ENCODE measurements around the gene RELB. TPM values are rescaled to one million over a fixed set of nuclear protein-coding genes. Genes with fewer than 3 reads are reported as not detected.

RELB gene
- polyA plus RNA-seq, 1 donor from 2014 or later = 1.1 TPM

DNA sequence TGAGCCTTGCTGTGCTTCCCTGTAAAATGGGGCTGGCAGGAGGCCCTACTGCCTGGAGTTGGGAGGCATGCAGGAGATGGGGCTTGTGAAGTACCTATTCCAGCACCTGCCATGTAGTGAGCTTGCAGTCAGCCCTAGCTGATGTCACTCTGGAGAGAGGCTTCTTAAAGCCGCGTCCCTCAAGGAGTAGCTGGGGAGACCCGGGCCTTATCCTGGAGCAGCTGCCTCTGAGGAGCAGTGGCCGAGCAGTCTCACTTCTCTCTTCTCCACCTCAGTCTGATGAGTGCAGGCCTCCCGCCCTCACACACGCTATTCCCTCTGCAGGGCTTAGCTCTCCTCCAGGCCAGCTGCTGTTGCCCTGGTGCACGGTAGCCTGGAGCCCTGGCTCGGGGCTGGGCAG is 55.6 kb downstream of the RELB start:
- Histone ChIP-seq H4K20me1 (ENCODE audit: insufficient read depth) (no peaks in the 10 kb centered on the region), H3K36me3 (ENCODE audit: insufficient read depth, low read length) (no peaks in the 10 kb centered on the region), H3K4me2 (ENCODE audit: low read length) (no peak overlapping the region)

DNA sequence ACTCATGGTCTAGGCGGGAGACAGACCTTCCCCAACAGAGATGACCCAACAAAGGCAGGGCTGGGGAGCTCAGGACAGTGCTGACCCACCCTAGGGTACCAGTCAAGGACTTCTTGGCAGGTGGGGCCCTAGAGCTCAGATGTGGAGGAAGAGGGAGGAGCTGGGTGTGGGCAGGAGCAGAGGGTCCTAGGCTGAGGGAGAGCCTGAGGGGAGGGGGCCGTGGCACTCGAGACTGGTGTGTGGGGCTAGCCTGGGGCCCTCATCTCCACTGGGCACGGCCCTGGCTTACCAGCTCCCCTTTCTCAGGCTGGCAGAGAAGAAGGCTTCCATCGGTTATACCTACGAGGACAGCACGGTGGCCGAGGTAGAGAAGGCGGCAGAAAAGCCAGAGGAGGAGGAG is 56.2 kb downstream of the RELB start:
- Histone ChIP-seq H3K9ac (ENCODE audit: low read length) (no peak overlapping the region), H3K9me2 (ENCODE audit: insufficient read depth, low read length) (no peaks in the 10 kb centered on the region), H3K27me3 (ENCODE audit: insufficient read depth, low read depth, low read length) (no peaks in the 10 kb centered on the region), H3F3A (ENCODE audit: insufficient read depth, low read length, poor library complexity, severe bottlenecking) (no peaks in the 10 kb centered on the region), H3K9me3 (ENCODE audit: low read length) (no peaks in the 10 kb centered on the region), H3K4me2 (ENCODE audit: low read length) (no peak overlapping the region), H3K4me3 (ENCODE audit: low read length) (no peak overlapping the region), H2AFZ (ENCODE audit: low read depth, low read length) (no peak overlapping the region), H3K79me2 (replicated peaks; ENCODE audit: insufficient read depth, low read length) (no peaks in the 10 kb centered on the region), H4K20me1 (ENCODE audit: insufficient read depth) (no peaks in the 10 kb centered on the region), H3K36me3 (ENCODE audit: insufficient read depth, low read length) (no peaks in the 10 kb centered on the region), H3K27ac (ENCODE audit: low read length) (no peak overlapping the region)
- TF ChIP-seq TAF1 (IDR thresholded peaks at IDR 0.05; ENCODE audit: low read depth) = no peak
- no peak for TF ChIP-seq MXI1 (conservative IDR thresholded peaks at IDR 0.05; ENCODE audit: poor library complexity, severe bottlenecking)
- TF ChIP-seq RAD21 (conservative IDR thresholded peaks at IDR 0.05) = no peak

More for the DNA sequence above, 55.6 kb downstream of the RELB start:
- H3K9me3 ChIP-seq (ENCODE audit: low read length) = no peaks in the 10 kb centered on the region
- no peak for TF ChIP-seq RAD21 (conservative IDR thresholded peaks at IDR 0.05)
- TF ChIP-seq, protein P1, sequence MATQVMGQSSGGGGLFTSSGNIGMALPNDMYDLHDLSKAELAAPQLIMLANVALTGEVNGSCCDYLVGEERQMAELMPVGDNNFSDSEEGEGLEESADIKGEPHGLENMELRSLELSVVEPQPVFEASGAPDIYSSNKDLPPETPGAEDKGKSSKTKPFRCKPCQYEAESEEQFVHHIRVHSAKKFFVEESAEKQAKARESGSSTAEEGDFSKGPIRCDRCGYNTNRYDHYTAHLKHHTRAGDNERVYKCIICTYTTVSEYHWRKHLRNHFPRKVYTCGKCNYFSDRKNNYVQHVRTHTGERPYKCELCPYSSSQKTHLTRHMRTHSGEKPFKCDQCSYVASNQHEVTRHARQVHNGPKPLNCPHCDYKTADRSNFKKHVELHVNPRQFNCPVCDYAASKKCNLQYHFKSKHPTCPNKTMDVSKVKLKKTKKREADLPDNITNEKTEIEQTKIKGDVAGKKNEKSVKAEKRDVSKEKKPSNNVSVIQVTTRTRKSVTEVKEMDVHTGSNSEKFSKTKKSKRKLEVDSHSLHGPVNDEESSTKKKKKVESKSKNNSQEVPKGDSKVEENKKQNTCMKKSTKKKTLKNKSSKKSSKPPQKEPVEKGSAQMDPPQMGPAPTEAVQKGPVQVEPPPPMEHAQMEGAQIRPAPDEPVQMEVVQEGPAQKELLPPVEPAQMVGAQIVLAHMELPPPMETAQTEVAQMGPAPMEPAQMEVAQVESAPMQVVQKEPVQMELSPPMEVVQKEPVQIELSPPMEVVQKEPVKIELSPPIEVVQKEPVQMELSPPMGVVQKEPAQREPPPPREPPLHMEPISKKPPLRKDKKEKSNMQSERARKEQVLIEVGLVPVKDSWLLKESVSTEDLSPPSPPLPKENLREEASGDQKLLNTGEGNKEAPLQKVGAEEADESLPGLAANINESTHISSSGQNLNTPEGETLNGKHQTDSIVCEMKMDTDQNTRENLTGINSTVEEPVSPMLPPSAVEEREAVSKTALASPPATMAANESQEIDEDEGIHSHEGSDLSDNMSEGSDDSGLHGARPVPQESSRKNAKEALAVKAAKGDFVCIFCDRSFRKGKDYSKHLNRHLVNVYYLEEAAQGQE (IDR thresholded peaks at IDR 0.05; ENCODE audit: borderline replicate concordance) = no peak
- TF ChIP-seq EP300 (conservative IDR thresholded peaks at IDR 0.05; ENCODE audit: poor library complexity, severe bottlenecking) = no peak
- TF ChIP-seq EZH2 (IDR thresholded peaks at IDR 0.05; ENCODE audit: borderline replicate concordance, insufficient read depth, low read length, poor library complexity, severe bottlenecking) = no peak
- TF ChIP-seq, protein P2, sequence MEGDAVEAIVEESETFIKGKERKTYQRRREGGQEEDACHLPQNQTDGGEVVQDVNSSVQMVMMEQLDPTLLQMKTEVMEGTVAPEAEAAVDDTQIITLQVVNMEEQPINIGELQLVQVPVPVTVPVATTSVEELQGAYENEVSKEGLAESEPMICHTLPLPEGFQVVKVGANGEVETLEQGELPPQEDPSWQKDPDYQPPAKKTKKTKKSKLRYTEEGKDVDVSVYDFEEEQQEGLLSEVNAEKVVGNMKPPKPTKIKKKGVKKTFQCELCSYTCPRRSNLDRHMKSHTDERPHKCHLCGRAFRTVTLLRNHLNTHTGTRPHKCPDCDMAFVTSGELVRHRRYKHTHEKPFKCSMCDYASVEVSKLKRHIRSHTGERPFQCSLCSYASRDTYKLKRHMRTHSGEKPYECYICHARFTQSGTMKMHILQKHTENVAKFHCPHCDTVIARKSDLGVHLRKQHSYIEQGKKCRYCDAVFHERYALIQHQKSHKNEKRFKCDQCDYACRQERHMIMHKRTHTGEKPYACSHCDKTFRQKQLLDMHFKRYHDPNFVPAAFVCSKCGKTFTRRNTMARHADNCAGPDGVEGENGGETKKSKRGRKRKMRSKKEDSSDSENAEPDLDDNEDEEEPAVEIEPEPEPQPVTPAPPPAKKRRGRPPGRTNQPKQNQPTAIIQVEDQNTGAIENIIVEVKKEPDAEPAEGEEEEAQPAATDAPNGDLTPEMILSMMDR (IDR thresholded peaks at IDR 0.05; ENCODE audit: poor library complexity, severe bottlenecking) = no peak
- no peak for TF ChIP-seq SMC3 (conservative IDR thresholded peaks at IDR 0.05; ENCODE audit: poor library complexity)
- no peak for TF ChIP-seq MXI1 (conservative IDR thresholded peaks at IDR 0.05; ENCODE audit: poor library complexity, severe bottlenecking)
- TF ChIP-seq POLR2AphosphoS5 (IDR thresholded peaks at IDR 0.05) = no peak
- TF ChIP-seq TAF1 (IDR thresholded peaks at IDR 0.05; ENCODE audit: low read depth) = no peak
- H3F3A ChIP-seq (ENCODE audit: insufficient read depth, low read length, poor library complexity, severe bottlenecking) = no peaks in the 10 kb centered on the region
- H3K9ac ChIP-seq (ENCODE audit: low read length) = no peak overlapping the region
- H3K27me3 ChIP-seq (ENCODE audit: insufficient read depth, low read depth, low read length) = no peaks in the 10 kb centered on the region
- no peak overlapping the region for H2AFZ ChIP-seq (ENCODE audit: low read depth, low read length)
- no peaks in the 10 kb centered on the region for H3K9me2 ChIP-seq (ENCODE audit: insufficient read depth, low read length)
- no peak overlapping the region for H3K27ac ChIP-seq (ENCODE audit: low read length)
- H3K79me2 ChIP-seq (replicated peaks; ENCODE audit: insufficient read depth, low read length) = no peaks in the 10 kb centered on the region
- no peak overlapping the region for H3K4me3 ChIP-seq (ENCODE audit: low read length)

Measured in neural cell (in vitro differentiated cells).